GM19025 (cell line): ENCODE measurements around the gene NFIC.

Experiments
- ATAC-seq: cut with Tn5 transposase; IDR thresholded peaks from one replicate; pipeline ENCODE4 v1.9.1; 2021; ENCODE audit warnings: mild to moderate bottlenecking, low read depth, moderate library complexity; ENCODE audit not compliant: unreplicated experiment

NFIC gene

GRCh38 chr19:3462991-3463713 is 96.8 kb downstream of the NFIC start:
- ATAC-seq: no peak

- no peak for ATAC-seq
Observed at GRCh38 chr19:3463714-3464586, 97.6 kb downstream of the NFIC start.

DNA sequence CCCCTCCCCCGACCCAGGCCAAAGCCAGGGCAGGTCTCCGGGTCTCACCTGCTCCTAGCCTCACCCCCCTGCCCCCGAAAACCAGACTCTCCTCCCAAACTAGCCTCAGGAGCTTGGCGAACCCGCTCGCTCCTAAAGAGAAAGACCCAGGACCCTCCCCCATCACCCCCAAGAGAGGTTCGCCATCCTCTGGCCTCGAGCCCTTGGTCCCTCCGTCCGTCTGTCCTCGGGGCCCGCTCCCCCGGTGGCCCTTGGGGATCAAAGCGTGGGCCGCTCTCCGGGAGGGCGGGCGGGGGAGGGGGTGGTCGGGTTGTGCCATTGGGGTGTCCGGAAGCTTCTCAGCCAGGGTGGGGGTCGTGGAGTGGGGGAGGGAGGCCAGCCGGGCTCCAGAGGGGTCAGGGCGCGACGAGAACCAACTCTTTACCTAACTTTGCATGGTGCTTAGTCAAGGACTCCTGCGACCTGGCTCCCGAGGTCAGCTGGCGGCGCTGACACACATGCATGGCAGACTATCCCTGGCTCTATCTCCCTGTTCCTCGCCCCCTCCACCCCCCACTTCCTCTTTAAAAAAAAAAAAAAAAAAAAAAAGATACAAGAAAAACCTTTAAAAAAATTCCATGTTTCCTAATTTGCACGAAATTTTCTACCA is 98.3 kb downstream of the NFIC start:
- ATAC-seq: no peak

DNA sequence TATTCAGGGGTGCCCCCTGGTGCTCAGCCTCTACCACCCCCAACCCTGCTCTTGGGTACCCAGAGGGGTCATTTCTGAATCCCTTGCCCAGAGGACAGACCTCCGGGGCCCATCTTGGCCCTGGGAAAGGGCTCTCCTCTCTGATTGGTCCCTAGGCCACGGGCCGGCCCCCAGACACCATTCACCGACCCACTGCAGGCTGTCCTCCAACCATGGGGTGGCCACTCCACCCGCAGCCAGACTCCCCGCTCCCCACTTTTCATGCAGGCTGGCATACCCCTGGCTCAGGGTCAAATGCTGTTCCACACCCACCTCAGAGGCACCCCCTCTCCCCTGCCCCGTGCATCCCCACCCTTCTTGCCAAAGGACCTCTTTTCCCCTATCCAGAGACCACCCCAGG is 99.2 kb downstream of the NFIC start:
- no peak for ATAC-seq

DNA sequence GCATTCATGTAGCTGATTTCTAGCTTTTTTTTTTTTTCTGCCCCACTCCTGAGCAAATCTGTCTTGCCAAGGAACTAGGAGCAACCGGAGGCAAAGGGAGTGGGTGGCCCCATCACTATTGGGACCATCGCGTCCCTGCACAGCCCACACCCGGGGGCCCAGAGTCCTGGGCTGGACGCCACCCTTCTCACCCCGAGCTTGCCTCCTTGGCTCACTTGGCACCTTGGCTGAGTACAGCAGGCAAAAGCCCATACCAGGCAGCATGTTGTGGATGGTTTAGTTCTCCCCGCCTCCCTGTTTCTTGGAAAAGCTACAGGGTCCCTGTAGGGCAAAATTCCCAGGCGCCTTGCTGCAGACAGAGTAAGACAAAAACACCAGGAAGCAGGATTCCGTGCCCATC is 100.3 kb downstream of the NFIC start:
- ATAC-seq: no peak

- no peak for ATAC-seq
Observed at GRCh38 chr19:3467437-3468198, 101.2 kb downstream of the NFIC start.

- ATAC-seq: no peak
Observed at GRCh38 chr19:3468211-3468610, 101.8 kb downstream of the NFIC start.

- ATAC-seq: no peak
Observed at GRCh38 chr19:3469638-3470499, 103.5 kb downstream of the NFIC start.

GRCh38 chr19:3470500-3471128 is 104.2 kb downstream of the NFIC start:
- ATAC-seq: no peak

DNA sequence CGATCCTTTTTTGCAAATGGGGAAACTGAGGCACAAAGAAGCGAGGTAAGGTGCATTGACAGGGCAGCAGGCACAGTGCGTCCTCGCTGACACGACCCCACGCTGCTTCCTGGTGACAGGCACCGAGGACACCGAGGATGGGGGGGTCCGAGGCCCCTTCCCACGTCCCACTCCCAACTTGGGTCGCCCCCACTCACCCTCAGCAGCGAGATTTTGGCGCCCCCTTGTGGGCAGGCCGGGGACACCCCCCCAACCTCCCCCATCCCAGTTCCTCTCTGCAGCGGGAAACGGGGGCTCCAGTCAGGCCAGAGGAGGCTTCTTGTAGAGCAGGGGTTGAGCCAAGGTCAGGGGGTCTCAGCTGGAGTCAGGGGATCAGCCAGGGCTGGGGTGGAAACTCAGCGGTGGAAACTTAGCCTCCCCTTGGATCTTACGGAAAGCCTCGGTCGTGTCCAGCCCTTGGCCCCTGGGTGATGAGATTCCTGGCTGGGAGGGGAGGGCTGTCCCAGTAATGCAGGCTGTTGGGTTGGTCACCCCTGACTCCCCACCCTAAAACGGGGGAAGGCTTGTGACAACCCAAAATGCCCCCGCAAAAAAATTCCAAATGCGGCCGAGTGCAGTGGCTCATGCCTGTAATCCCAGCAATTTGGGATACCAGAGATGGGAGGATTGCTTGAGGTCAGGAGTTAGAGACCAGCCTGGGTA is 105.7 kb downstream of the NFIC start:
- ATAC-seq: no peak

DNA sequence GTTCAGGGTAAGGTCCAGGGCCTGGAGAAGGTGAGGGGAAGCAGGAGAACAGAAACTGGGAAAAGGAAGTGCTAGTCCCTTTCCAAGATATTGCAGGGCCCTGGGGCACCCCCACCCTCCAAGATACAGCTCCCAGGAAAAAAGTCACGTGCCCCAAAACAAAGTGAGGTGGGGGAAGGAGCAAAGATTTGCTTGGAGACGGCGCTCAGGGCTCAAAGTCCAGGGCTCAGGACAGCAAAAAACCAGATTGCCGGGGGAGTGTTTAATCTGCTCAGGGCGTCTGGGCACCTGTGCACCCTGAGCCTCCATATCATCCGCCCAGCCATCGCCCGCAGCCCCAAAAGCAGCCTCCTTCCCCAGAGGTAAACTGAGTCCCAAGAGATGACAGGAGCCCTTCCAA is 107.6 kb downstream of the NFIC start:
- no peak for ATAC-seq

GRCh38 chr19:3474614-3475013 is 108.2 kb downstream of the NFIC start:
- no peak for ATAC-seq

DNA sequence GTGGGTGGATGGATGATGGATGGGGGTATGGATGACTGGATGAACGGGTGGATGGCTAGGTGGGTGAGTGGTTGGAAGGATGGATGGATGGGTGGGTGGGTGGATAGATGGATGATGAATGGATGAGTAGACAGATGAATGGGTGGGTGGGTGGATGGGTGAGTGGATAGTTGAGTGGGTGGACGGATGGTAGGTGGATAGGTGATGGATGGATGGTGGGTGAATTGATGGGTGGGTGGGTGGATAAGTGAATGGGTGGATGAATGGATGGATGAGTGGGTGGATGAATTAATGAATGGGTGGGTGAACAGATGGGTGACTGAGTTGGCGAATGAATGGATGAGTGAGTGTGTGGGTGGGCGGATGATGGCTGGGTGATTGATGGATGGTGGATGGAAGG is 109.1 kb downstream of the NFIC start:
- ATAC-seq: no peak

GRCh38 chr19:3476830-3477229 is 110.4 kb downstream of the NFIC start:
- no peak for ATAC-seq

- no peak for ATAC-seq
Observed at GRCh38 chr19:3477506-3477905, 111.1 kb downstream of the NFIC start.

DNA sequence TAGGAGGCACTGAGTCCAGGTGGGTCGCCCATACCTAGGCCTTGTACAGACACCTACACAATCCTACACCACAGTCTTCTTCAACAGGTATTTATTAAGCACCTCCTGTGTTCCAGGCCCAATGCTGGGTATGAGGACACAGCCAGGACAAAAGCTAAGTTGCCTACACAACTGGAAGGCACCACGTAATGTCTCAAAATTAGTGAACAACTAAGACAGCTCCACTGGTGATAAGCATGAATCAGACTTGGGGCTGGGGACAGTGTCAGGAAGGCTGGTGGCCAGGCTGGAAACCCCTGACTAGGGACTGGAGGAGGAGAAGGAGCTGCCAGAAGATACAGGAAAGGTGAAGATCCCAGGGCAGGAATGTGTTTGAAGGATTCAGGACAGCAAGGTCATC is 111.6 kb downstream of the NFIC start:
- ATAC-seq: no peak

DNA sequence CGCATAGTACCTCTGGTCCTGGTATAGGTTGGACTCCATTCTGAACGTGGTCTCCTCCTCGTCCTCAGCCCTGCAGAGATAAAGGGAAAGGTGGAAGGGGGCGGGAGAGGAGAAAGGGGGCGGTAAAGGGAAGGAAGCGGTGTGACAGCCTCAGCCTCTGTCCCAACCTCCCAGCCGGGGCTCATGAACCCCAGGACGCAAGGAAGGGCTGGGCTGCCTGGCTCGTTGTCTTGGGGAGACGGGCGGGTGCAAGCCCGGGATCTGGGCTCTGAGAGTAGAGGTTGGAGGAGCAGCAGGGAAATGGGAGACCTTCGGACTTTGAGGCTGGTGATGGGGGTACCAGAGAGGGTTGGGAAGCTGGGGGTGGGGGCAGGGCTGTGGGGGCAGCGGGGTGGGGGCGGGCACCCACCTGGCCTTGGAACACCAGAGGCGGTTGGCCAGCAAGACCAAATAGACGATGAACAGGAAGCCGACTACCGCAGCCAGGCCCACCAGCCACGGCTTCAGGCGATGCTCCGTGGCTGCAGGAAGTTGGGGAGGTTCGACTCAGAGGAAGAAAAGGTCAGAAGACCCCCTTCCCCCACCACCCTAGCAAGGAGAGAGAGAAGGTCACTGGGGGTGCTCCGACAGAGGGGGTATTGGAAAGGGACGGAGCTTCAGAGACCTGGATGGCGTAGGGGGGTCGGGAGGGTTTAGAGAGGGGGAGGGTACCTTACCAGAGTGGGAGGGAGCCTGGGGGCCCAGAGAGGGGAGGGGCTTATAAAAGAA is 112.2 kb downstream of the NFIC start:
- ATAC-seq: no peak
